NOMO-1 treated with dmso at 0.1 percent for 144 hours (cell line): ENCODE measurements around the gene PRKAG2.
A peak's percentile ranks its signal among the peaks of the same experiment; 100 is the strongest.
"Not testable (repeated sequence)": the region's sequence is repeated elsewhere in the genome, so short reads cannot be mapped to it uniquely, and the experiment has no call there.

Experiments used
- DNase-seq: peaks from one replicate; lab custom pipeline; 2025; ENCODE audit not compliant: unreplicated experiment; lab: John Stamatoyannopoulos, UW

PRKAG2 gene

GRCh38 chr7:151885202-151885580 lies 8.3 kb upstream of the PRKAG2 start:
- DNase-seq = no peak

- no peak for DNase-seq
These were observed 7.6 kb upstream of the PRKAG2 start for GRCh38 chr7:151884312-151885201.

GRCh38 chr7:151883857-151884256 lies 6.9 kb upstream of the PRKAG2 start:
- no peak for DNase-seq

- DNase-seq = no peak
These were observed 5.8 kb upstream of the PRKAG2 start for GRCh38 chr7:151882734-151883133.

- DNase-seq = no peak
These were observed 3.8 kb upstream of the PRKAG2 start for GRCh38 chr7:151880688-151881087.

- DNase-seq = no peak
These were observed 1.3 kb upstream of the PRKAG2 start for GRCh38 chr7:151877911-151878835.

- DNase-seq = peak; percentile 31
These were observed 695 bp downstream of the PRKAG2 start for GRCh38 chr7:151875942-151876898.

GRCh38 chr7:151874479-151874878 lies 2.4 kb downstream of the PRKAG2 start:
- not testable (repeated sequence) for DNase-seq

- no peak for DNase-seq
These were observed 3.4 kb downstream of the PRKAG2 start for GRCh38 chr7:151873402-151873965.

- DNase-seq = no peak
These were observed 4.1 kb downstream of the PRKAG2 start for GRCh38 chr7:151872531-151873401.

GRCh38 chr7:151871904-151872303 lies 5.0 kb downstream of the PRKAG2 start:
- DNase-seq = no peak

GRCh38 chr7:151871189-151871735 lies 5.7 kb downstream of the PRKAG2 start:
- DNase-seq = no peak

GRCh38 chr7:151869968-151870918 lies 6.7 kb downstream of the PRKAG2 start:
- no peak for DNase-seq

GRCh38 chr7:151869455-151869854 lies 7.5 kb downstream of the PRKAG2 start:
- no peak for DNase-seq

- no peak for DNase-seq
These were observed 7.8 kb downstream of the PRKAG2 start for GRCh38 chr7:151869109-151869428.

- DNase-seq = no peak
These were observed 8.4 kb downstream of the PRKAG2 start for GRCh38 chr7:151868396-151869108.

GRCh38 chr7:151867912-151868311 lies 9.0 kb downstream of the PRKAG2 start:
- no peak for DNase-seq
